Activated naive CD8-positive, alpha-beta T cell treated with anti-CD3 and anti-CD28 coated beads, Interleukin-2, amount 50 U/mL, for 24 hours (primary cell): Measurements from ENCODE around the gene PRRT4.

Experiments
- ATAC-seq: fragments of 150-1000 bp; cut with Tn5 transposase; one replicate; pipeline ENCODE4 v1.10.0; 2021
- DNase-seq: peaks from one replicate; pipeline ENCODE4 v3.0.0; 2021
- H3K27ac Mint-ChIP-seq: one replicate; pipeline ENCODE4 v1.8.0; 2021; ENCODE audit warnings: mild to moderate bottlenecking, mixed read lengths
- H3K27me3 Mint-ChIP-seq: one replicate; pipeline ENCODE4 v1.8.0; 2021; ENCODE audit warnings: mixed read lengths
- H3K36me3 Mint-ChIP-seq: one replicate; pipeline ENCODE4 v1.8.0; 2021; ENCODE audit warnings: low read depth, mixed read lengths
- H3K4me1 Mint-ChIP-seq: one replicate; pipeline ENCODE4 v1.8.0; 2021; ENCODE audit warnings: mixed read lengths
- H3K4me3 Mint-ChIP-seq: one replicate; pipeline ENCODE4 v1.8.0; 2021; ENCODE audit warnings: mild to moderate bottlenecking, moderate library complexity, mixed read lengths
- H3K9me3 Mint-ChIP-seq: one replicate; pipeline ENCODE4 v1.8.0; 2021; ENCODE audit warnings: mixed read lengths

PRRT4 gene

GRCh38 chr7:128389085-128389617 is 27.7 kb upstream of the PRRT4 start:
- no peak overlapping the region for H3K27ac Mint-ChIP-seq
- ATAC-seq = no peak

GRCh38 chr7:128388145-128388485 is 26.6 kb upstream of the PRRT4 start:
- Mint-ChIP-seq H3K27me3 (no peaks in the 10 kb centered on the region), H3K4me1 (no peaks in the 10 kb centered on the region), H3K36me3 (no peaks in the 10 kb centered on the region), H3K9me3 (no peaks in the 10 kb centered on the region), H3K27ac (no peak overlapping the region), H3K4me3 (no peak overlapping the region)
- DNase-seq = no peak
- no peak for ATAC-seq

More at GRCh38 chr7:128389085-128389617, 27.7 kb upstream of the PRRT4 start:
- Mint-ChIP-seq H3K36me3 (no peaks in the 10 kb centered on the region), H3K9me3 (no peaks in the 10 kb centered on the region), H3K27me3 (no peaks in the 10 kb centered on the region), H3K4me1 (no peaks in the 10 kb centered on the region), H3K4me3 (no peak overlapping the region)
- no peak for DNase-seq

GRCh38 chr7:128387216-128388144 is 26.0 kb upstream of the PRRT4 start:
- DNase-seq = peak; percentile 80
- Mint-ChIP-seq H3K4me3 (no peak overlapping the region), H3K4me1 (no peaks in the 10 kb centered on the region), H3K36me3 (no peaks in the 10 kb centered on the region), H3K9me3 (no peaks in the 10 kb centered on the region), H3K27ac (no peak overlapping the region), H3K27me3 (no peaks in the 10 kb centered on the region)
- ATAC-seq = peak; percentile 76

GRCh38 chr7:128385988-128386925 is 24.8 kb upstream of the PRRT4 start:
- H3K27ac Mint-ChIP-seq = no peak overlapping the region
- no peak overlapping the region for H3K4me3 Mint-ChIP-seq
- DNase-seq (no peak), ATAC-seq (no peak)
- H3K4me1 Mint-ChIP-seq = no peaks in the 10 kb centered on the region
- H3K9me3 Mint-ChIP-seq = no peaks in the 10 kb centered on the region
- no peaks in the 10 kb centered on the region for H3K36me3 Mint-ChIP-seq
- no peaks in the 10 kb centered on the region for H3K27me3 Mint-ChIP-seq

- no peaks in the 10 kb centered on the region for H3K27me3 Mint-ChIP-seq
- H3K4me3 Mint-ChIP-seq = no peak overlapping the region
- ATAC-seq (no peak), DNase-seq (no peak)
- H3K4me1 Mint-ChIP-seq = no peaks in the 10 kb centered on the region
- no peak overlapping the region for H3K27ac Mint-ChIP-seq
- H3K36me3 Mint-ChIP-seq = no peaks in the 10 kb centered on the region
- no peaks in the 10 kb centered on the region for H3K9me3 Mint-ChIP-seq
Measured at GRCh38 chr7:128384726-128385125, 23.2 kb upstream of the PRRT4 start.

- H3K9me3 Mint-ChIP-seq = no peaks in the 10 kb centered on the region
- H3K27ac Mint-ChIP-seq = no peak overlapping the region
- no peak overlapping the region for H3K4me3 Mint-ChIP-seq
- DNase-seq = no peak
- ATAC-seq = no peak
- H3K36me3 Mint-ChIP-seq = no peaks in the 10 kb centered on the region
- H3K4me1 Mint-ChIP-seq = no peaks in the 10 kb centered on the region
- no peaks in the 10 kb centered on the region for H3K27me3 Mint-ChIP-seq
Measured at GRCh38 chr7:128383776-128384175, 22.3 kb upstream of the PRRT4 start.

GRCh38 chr7:128381161-128381821 is 19.8 kb upstream of the PRRT4 start:
- H3K36me3 Mint-ChIP-seq = no peaks in the 10 kb centered on the region
- DNase-seq = peak; percentile 57
- H3K27ac Mint-ChIP-seq = no peak overlapping the region
- peak; percentile 26 for ATAC-seq
- H3K4me1 Mint-ChIP-seq = no peaks in the 10 kb centered on the region
- H3K27me3 Mint-ChIP-seq = no peaks in the 10 kb centered on the region
- H3K4me3 Mint-ChIP-seq = no peak overlapping the region
- H3K9me3 Mint-ChIP-seq = no peaks in the 10 kb centered on the region

- Mint-ChIP-seq H3K4me1 (no peaks in the 10 kb centered on the region), H3K36me3 (no peaks in the 10 kb centered on the region), H3K4me3 (no peak overlapping the region), H3K27me3 (no peaks in the 10 kb centered on the region), H3K27ac (no peak overlapping the region), H3K9me3 (no peaks in the 10 kb centered on the region)
- ATAC-seq (no peak), DNase-seq (no peak)
Measured at GRCh38 chr7:128380483-128381106, 19.1 kb upstream of the PRRT4 start.

DNA sequence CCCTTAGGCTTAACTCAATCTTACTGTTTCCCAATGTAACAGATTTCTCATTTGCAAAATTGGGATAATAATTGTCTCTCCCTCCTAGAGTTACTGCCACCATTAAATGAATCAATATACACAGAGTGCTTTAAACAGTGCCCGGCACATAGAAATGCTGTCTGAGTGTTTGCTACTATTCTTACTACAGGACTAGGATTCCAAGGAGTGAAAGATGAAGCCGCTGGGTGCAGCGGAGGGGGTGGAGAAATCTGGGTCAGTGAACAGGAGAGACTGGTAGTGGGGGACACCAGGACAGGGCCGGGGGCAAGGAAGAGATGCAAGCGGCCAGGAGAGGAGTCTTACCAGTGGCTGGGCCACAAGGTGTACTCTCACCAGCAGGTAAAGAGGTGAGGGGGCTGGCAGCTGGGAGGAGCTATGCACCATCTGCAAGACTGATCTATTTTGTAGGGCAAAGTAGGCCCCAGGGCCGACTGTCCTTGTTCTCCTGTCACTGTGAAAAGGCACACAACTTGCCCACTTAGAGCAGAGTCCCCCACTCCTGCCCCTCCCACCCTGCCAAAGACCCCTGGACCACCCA is 18.5 kb upstream of the PRRT4 start:
- DNase-seq (no peak), ATAC-seq (no peak)
- H3K4me1 Mint-ChIP-seq = no peaks in the 10 kb centered on the region
- H3K27ac Mint-ChIP-seq = no peak overlapping the region
- H3K9me3 Mint-ChIP-seq = no peaks in the 10 kb centered on the region
- no peak overlapping the region for H3K4me3 Mint-ChIP-seq
- no peaks in the 10 kb centered on the region for H3K36me3 Mint-ChIP-seq
- no peaks in the 10 kb centered on the region for H3K27me3 Mint-ChIP-seq

DNA sequence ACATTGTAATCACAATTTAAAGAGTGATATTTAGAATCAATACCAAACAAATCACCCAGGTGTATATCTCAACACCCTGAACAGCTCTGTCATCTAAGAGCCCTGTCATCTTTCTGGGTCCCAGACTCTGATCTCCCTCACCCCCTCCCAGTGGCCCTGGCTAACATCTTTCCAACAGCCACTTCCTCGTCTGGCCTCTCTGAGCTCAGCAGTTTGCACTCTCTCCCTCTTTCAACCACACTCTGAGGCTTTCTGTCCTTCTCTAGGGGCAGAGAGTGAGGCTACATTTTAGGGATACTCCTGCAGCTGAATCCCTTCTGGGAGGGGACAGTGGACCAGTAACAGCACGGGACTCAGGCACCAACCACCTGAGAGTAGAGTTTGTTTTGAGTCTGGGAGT is 17.1 kb upstream of the PRRT4 start:
- Mint-ChIP-seq H3K27me3 (peaks cover 2% of the 10 kb centered on the region), H3K36me3 (no peaks in the 10 kb centered on the region), H3K9me3 (no peaks in the 10 kb centered on the region), H3K27ac (no peak overlapping the region), H3K4me3 (no peak overlapping the region), H3K4me1 (no peaks in the 10 kb centered on the region)
- ATAC-seq (no peak), DNase-seq (no peak)

- H3K9me3 Mint-ChIP-seq = no peaks in the 10 kb centered on the region
- H3K4me3 Mint-ChIP-seq = no peak overlapping the region
- H3K27me3 Mint-ChIP-seq = peaks cover 6% of the 10 kb centered on the region
- ATAC-seq (no peak), DNase-seq (no peak)
- no peaks in the 10 kb centered on the region for H3K36me3 Mint-ChIP-seq
- no peak overlapping the region for H3K27ac Mint-ChIP-seq
- no peaks in the 10 kb centered on the region for H3K4me1 Mint-ChIP-seq
Measured at GRCh38 chr7:128376077-128376476, 14.6 kb upstream of the PRRT4 start.

DNA sequence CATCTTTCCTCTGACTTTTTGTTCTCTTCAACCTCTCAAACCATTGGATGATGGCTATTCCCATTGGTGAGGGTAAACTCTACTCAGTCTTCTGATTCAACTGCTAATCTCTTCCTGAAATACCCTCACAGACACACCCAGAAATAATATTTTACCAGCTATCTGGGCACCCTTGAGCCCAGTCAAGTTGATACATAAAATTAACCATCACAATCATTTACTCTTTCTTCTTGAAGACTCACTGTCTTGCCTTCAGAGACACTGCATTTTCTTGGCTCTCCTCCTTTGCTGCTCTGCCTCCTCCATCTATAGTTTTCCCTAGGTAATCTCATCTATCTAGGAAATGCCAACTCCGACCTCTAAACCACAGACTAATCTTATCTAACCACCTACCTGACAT is 12.6 kb upstream of the PRRT4 start:
- H3K4me1 Mint-ChIP-seq = no peaks in the 10 kb centered on the region

GRCh38 chr7:128373606-128374005 is 12.1 kb upstream of the PRRT4 start:
- H3K27ac Mint-ChIP-seq = no peak overlapping the region
- ATAC-seq = no peak
- H3K9me3 Mint-ChIP-seq = no peaks in the 10 kb centered on the region
- H3K27me3 Mint-ChIP-seq = peaks cover 6% of the 10 kb centered on the region
- H3K4me1 Mint-ChIP-seq = no peaks in the 10 kb centered on the region
- no peak overlapping the region for H3K4me3 Mint-ChIP-seq
- no peak for DNase-seq
- no peaks in the 10 kb centered on the region for H3K36me3 Mint-ChIP-seq

More for the DNA sequence above, 12.6 kb upstream of the PRRT4 start:
- H3K27ac Mint-ChIP-seq = no peak overlapping the region
- no peaks in the 10 kb centered on the region for H3K36me3 Mint-ChIP-seq
- ATAC-seq = no peak
- DNase-seq = no peak
- H3K27me3 Mint-ChIP-seq = peaks cover 6% of the 10 kb centered on the region
- no peaks in the 10 kb centered on the region for H3K9me3 Mint-ChIP-seq
- no peak overlapping the region for H3K4me3 Mint-ChIP-seq

GRCh38 chr7:128370491-128370890 is 9.0 kb upstream of the PRRT4 start:
- H3K36me3 Mint-ChIP-seq = no peaks in the 10 kb centered on the region
- DNase-seq (no peak), ATAC-seq (no peak)
- no peaks in the 10 kb centered on the region for H3K4me1 Mint-ChIP-seq
- peaks cover 20% of the 10 kb centered on the region for H3K27me3 Mint-ChIP-seq
- H3K27ac Mint-ChIP-seq = no peak overlapping the region
- H3K9me3 Mint-ChIP-seq = no peaks in the 10 kb centered on the region
- H3K4me3 Mint-ChIP-seq = no peak overlapping the region
